NCI-H1694 (cell line): ENCODE data around the gene ITGA3.

Source experiments
- DNase-seq: peaks from one replicate; lab custom pipeline; 2025; lab: John Stamatoyannopoulos, UW

ITGA3 gene

GRCh38 chr17:50110591-50111349 is 54.9 kb downstream of the ITGA3 start:
- DNase-seq, result no peak

GRCh38 chr17:50111673-50112655 is 56.1 kb downstream of the ITGA3 start:
- DNase-seq, result peak; percentile 83

- no peak for DNase-seq
These were observed 56.8 kb downstream of the ITGA3 start for GRCh38 chr17:50112694-50113093.

- peak; percentile 12 for DNase-seq
These were observed 57.9 kb downstream of the ITGA3 start for GRCh38 chr17:50113624-50114320.

- DNase-seq, result no peak
These were observed 58.5 kb downstream of the ITGA3 start for GRCh38 chr17:50114401-50114800.

GRCh38 chr17:50114849-50115357 is 59.0 kb downstream of the ITGA3 start:
- DNase-seq, result peak; percentile 91

GRCh38 chr17:50115756-50116155 is 59.8 kb downstream of the ITGA3 start:
- no peak for DNase-seq

- DNase-seq, result no peak
These were observed 61.5 kb downstream of the ITGA3 start for GRCh38 chr17:50117202-50118051.

- DNase-seq, result no peak
These were observed 62.3 kb downstream of the ITGA3 start for GRCh38 chr17:50118076-50118827.

GRCh38 chr17:50118828-50119218 is 62.9 kb downstream of the ITGA3 start:
- DNase-seq, result no peak

- no peak for DNase-seq
These were observed 64.8 kb downstream of the ITGA3 start for GRCh38 chr17:50120475-50121253.

- no peak for DNase-seq
These were observed 67.0 kb downstream of the ITGA3 start for GRCh38 chr17:50122945-50123344.

GRCh38 chr17:50123649-50124349 is 67.9 kb downstream of the ITGA3 start:
- no peak for DNase-seq

- peak; percentile 20 for DNase-seq
These were observed 69.6 kb downstream of the ITGA3 start for GRCh38 chr17:50125420-50125997.

- DNase-seq, result no peak
These were observed 71.9 kb downstream of the ITGA3 start for GRCh38 chr17:50127697-50128361.

- DNase-seq, result peak; percentile 33
These were observed 72.8 kb downstream of the ITGA3 start for GRCh38 chr17:50128441-50129352.

- no peak for DNase-seq
These were observed 73.4 kb downstream of the ITGA3 start for GRCh38 chr17:50129353-50129727.
